GM21515 (cell line): ENCODE measurements around the gene C16orf96.

Source experiments
- ATAC-seq: cut with Tn5 transposase; IDR thresholded peaks from one replicate; pipeline ENCODE4 v1.9.1; 2021; ENCODE audit not compliant: unreplicated experiment

The C16orf96 gene

DNA sequence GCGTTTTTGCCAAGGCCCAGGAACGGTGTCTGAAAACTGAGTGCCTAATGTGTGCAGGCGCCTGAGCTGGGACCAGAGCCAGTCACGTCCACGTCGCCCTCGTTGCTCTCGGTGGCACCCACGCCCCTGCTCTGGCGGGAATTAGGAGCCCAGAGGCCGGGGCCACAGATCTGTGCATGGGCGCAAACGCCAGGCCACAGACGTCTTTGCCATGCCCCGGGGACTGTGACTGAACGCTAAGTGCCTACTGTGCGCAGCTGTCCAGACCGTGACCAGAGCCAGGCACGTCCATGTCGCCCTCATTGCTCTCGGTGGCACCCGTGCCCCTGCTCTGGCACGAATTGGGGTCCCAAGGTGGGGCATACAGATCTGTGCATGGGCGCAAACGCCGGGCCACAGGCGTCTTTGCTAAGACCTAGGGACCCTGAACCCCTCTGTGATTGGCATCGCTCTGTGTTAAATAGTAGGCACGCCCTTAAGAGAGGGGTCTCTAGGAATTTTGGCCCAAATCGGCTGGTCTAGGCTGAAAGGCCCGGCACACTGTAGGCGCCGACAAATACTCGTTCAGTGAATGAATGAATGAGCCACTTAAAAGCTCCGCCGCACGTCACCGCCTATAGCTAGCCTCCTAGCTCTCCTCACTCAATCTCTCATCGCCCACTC, 59.4 kb downstream of the C16orf96 start:
- no peak for ATAC-seq

- ATAC-seq: peak; percentile 77
These were observed 60.1 kb downstream of the C16orf96 start for GRCh38 chr16:4616047-4616811.

DNA sequence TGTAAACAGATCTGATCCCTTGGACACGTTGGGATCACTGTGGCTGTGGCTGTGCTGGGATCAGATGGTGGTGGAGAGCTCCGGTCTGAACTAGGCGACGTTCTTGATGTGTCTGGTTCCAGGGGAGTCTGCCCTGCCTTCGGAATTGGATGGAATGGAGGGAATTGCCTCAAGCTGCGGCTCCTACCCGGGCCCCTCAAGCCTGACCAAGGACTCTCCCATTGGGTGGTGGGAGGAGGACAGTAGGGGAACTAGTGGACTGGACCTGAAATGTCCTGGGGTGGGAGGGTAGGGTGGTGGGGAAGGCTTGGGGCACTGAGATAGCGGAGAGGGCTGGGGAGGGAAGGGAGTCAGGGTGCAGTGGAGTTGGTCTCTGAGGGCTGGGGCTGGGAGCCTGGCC, 61.7 kb downstream of the C16orf96 start:
- ATAC-seq: no peak

- no peak for ATAC-seq
These were observed 62.7 kb downstream of the C16orf96 start for GRCh38 chr16:4618645-4619418.

DNA sequence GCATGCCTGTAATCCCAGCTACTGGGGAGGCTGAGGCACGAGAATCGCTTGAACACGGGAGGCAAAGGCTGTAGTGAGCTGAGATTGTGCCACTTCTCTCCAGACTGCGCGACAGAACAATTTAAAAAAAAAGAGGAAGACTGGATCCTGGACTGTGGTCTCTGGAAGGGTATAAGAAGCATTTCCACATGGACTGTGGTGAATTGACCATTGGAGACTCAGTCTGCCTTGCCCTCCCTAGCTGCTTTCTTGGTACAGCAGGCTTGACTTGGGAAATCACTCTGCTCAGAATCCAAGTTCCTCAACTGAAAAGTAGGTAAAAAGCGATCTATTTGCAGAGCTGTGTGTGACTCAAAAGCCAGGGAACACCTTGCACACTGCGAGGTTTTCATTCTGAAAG, 67.5 kb downstream of the C16orf96 start:
- no peak for ATAC-seq

GRCh38 chr16:4624015-4624826, 68.1 kb downstream of the C16orf96 start, which contains the start of gene MGRN1:
Gene MGRN1, plus strand, starts transcription at chr16:4624826. Its CDS starts 135 bp downstream, at chr16:4624961.
- peak; percentile 63 for ATAC-seq

- peak; percentile 48 for ATAC-seq
These were observed 68.9 kb downstream of the C16orf96 start for GRCh38 chr16:4624827-4625559.

GRCh38 chr16:4625560-4626159, 69.5 kb downstream of the C16orf96 start:
- ATAC-seq: no peak

DNA sequence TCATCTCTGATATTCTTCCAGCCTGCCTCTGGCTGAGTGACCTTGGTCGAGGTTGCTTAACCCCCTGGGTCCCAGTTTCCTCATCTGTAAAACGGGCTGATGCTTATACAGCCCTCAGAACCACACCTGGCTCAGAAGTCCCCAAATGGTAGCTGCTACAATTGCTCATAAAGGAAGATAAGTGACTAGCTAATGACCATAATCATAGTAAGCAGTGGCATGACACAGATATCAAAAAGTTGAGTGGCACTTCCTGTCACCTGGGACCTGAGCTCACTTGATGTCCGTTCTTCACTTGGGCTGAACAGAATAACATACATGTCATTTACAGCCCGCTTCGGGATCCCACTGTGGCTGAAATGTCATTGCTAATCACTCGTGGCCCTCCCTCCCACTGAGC, 70.3 kb downstream of the C16orf96 start:
- ATAC-seq: no peak

DNA sequence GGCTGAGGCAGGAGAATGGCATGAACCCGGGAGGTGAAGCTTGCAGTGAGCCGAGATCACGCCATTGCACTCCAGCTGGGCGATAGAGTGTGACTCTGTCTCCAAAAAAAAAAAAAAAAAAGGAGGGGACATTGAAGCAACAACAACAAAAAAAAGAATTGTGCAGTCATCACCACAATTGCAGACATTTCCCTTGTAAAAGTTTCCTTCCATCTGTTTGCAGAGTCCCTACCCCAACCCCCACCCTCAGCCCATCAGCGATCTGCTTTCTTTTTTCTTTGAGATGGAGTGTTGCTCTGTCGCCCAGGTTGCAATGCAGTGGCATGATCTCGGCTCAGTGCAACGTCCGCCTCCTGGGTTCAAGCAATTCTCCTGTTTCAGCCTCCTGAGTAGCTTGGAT, 72.1 kb downstream of the C16orf96 start:
- ATAC-seq: no peak

DNA sequence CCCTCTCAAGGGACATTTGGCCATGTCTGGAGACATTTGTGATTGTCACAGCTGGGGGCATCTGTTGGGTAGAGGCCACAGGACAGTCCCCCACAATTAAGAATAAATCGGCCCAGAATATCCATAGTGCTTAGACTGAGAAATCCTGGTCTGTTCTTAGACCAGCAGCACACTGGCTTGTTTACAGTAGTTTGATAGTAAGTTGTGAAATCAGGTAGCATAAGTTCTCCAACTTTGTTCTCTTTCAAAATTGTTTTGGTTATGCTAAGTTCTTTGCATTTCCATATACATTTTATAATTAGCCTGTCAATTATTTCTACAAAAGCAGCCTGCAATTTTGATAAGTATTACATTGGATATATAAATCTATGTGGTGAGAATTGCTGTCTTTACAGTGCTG, 75.3 kb downstream of the C16orf96 start:
- ATAC-seq: no peak

GRCh38 chr16:4633910-4634635, 77.9 kb downstream of the C16orf96 start:
- no peak for ATAC-seq

- ATAC-seq: no peak
These were observed 78.6 kb downstream of the C16orf96 start for GRCh38 chr16:4634768-4635167.

DNA sequence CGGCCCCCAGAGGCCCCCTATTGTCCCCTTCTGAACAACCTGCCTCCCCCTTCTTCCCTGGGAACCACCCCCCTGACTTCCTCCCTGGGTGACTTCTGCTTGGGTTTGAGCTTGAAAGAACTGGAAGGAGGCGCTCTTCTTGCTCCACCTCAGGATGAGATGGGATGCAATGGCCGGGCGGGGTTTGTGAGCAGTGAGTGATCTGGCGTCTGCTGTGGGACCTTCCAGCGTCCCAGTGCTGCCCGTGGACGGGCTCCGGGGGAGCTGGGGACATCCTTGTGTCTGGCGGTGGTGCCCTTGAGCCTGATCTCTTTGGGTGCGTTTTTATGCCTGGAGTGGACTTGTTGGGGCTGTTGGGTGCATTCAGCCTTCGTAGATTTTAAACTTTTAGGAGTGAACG, 80.1 kb downstream of the C16orf96 start:
- no peak for ATAC-seq

DNA sequence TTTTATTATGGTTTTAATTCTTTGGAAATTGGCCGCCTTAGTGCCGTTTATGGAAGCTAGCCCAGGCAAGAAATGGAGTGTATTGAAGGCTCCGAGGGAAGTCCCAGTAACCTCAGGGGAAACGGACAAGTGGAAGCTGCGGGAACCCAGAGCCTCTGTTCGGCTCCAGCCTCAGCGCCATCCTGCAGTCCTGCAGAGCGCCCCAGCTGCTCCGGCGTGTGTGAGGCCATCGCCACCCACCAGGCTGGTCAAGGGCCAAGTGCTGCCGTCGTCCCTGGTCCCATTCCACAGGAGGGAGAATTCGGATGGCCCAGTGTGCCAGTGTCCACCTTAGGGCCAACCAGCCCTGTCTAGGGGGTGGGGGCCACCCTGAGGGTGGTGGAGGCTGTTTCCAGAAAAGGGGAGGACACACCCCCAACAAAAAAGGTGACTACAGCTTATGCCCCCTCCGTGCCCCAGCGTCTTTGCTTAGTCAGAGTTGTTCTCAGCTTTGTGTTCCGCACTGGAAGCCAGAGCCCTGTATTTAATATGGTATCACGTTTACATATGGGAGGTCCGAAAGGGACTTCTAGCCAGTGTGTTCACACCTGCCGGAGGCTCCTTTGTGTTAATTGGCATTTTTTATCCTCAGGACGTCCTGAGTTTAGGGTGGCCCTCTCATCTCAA, 81.5 kb downstream of the C16orf96 start:
- no peak for ATAC-seq

- ATAC-seq: no peak
These were observed 83.9 kb downstream of the C16orf96 start for GRCh38 chr16:4639899-4640509.

- ATAC-seq: no peak
These were observed 84.6 kb downstream of the C16orf96 start for GRCh38 chr16:4640572-4641305.

DNA sequence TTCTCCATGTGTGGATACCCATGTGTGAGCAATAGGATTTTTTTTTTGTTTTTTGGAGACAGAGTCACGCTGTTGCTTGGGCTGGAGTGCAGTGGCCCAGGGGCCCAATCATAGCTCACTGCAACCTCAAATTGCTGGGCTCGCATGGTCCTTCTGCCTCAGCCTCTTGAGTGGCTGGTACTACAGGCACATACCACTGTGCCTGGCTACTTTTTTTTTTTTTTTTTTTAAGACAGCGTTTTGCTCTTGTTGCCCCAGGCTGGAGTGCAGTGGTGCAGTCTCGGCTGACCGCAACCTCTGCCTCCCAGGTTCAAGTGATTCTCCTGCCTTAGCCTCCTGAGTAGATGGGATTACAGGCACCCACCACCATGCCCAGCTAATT, 85.2 kb downstream of the C16orf96 start:
- ATAC-seq: no peak
